Panc1 (cell line): Measurements from ENCODE around the gene SLC9A9.

Source experiments
- CTCF ChIP-seq: fragments of 450-650 bp; IDR thresholded peaks from 2 replicates; pipeline ENCODE4 v1.5.1; 2017; ENCODE audit warnings: mild to moderate bottlenecking
- POLR2AphosphoS5 ChIP-seq: IDR thresholded peaks from 2 replicates; pipeline ENCODE4 v1.6.1; 2012; ENCODE audit warnings: mild to moderate bottlenecking, low read depth, low read length, moderate library complexity
- SIN3A ChIP-seq: IDR thresholded peaks from 2 replicates; pipeline ENCODE4 v1.6.1; 2012; ENCODE audit warnings: low read depth, mild to moderate bottlenecking, low read length, moderate library complexity, borderline replicate concordance; ENCODE audit not compliant: insufficient read depth

DNA sequence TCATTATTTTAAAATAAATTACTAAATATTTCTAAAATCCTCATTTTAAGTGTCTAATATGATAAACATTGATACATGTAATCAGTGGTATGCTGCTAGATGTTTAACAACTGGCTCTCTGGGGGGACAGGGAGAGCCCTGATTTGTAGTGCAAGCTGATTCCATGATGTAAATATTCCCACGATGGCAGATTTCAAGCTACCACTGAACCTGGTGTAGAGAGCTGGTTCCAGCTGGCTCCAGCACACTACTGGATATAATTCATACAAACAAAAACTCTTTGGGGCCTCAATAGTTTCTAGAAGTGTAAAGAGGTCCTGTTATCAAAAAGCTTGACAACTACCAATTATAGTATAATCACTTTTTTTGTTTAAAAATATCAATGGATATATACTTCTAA lies 316.2 kb downstream of the SLC9A9 start:
- TF ChIP-seq CTCF (no peak), SIN3A (no peak), POLR2AphosphoS5 (no peak)
